NCI-H1436 (cell line): Measurements from ENCODE around the gene ANKRD50.

ENCODE experiments used
- DNase-seq: peaks from one replicate; lab custom pipeline; 2025; lab: John Stamatoyannopoulos, UW

ANKRD50 gene

DNA sequence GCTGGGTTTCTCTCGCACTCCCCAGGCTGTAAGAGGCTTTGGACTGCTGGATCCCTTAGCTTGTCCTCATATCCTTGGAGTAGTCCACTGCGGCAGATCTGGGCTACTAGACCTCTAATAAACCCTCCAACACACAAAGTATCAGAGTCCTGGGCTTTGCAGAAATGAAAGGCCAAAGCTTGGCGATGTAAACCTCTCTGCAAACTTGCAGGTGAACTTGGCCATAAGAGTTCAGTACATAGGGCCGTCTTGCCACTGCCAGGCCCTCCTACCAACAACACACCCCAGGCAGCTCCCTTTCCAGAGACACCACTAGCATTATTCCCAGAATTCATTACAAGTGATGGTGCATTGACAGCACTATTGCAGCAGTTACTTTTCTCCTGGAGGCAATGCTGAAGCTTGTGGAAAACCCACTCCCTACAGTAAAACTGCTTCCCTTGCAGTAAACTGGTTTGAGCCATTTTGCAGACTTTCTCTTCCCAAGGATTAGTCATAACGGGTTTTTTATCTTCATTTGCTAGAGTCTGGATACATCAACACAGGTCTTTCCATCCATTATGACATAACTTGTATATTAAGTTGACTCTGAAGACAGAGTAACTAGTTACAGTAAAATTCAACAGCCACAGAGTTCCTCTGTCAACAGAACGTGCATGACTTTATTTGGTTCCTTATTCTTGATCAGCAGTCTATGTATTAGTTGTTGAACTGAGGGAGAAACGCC is 2.4 kb downstream of the ANKRD50 start:
- no peak for DNase-seq

DNA sequence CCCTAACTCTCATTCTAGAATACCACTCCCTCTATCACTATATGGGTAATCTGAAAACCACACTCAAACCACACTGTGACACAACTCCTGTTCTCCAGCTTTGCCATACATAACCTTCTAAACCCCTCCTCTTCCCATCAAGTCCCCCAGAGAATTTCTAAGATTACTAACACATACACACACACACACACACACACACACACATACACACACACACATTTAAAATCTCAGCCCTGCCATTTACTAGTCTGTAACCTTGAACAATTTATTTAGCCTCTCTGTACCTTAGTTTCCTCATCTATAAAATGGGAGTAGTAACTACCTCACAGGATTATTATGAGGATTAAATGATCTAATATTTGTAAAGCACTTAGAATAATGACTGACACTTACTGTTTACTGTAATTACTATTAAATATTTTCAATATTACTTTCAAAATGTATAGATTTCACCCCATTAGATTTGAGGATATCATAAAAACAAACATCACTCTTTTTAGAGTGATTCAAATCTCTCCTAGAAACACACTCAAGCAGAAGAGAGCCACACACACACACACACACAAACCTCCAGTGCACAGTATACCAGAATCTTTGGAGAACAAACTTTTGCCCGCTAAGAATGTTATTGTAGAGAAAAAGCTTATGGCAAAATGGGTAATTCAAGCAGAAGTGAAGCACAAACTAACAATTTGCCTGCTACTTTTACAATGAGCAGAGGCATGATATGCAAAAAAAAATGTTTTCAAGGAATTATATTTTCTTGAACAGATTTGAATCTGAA is 3.8 kb downstream of the ANKRD50 start:
- DNase-seq = no peak

- DNase-seq = no peak
Measured at GRCh38 chr4:124705393-124705792, 7.1 kb downstream of the ANKRD50 start.

- no peak for DNase-seq
Measured at GRCh38 chr4:124703154-124703553, 9.4 kb downstream of the ANKRD50 start.

DNA sequence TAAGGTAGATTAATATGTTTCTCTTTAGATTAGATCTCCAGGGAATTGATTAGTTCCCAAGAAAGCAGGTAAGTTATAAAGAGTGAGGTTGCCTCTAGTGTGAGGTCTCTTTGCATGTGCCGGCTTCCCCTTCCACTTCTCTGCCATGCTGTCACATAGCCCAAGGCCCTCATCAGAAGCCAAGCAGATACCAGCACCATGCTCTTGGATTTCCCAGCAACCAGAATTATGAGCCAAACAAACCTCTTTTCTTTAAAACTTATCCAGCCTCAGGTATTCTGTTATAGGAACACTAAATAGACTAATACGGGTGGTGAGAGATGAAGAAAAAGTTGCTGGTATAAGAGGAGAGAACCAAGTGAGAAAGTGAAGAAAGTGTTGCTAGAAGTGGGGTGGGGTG is 15.1 kb downstream of the ANKRD50 start:
- no peak for DNase-seq

GRCh38 chr4:124696182-124696581 is 16.4 kb downstream of the ANKRD50 start:
- DNase-seq = no peak

GRCh38 chr4:124694946-124695598 is 17.5 kb downstream of the ANKRD50 start:
- DNase-seq = no peak

GRCh38 chr4:124694306-124694705 is 18.2 kb downstream of the ANKRD50 start:
- no peak for DNase-seq

DNA sequence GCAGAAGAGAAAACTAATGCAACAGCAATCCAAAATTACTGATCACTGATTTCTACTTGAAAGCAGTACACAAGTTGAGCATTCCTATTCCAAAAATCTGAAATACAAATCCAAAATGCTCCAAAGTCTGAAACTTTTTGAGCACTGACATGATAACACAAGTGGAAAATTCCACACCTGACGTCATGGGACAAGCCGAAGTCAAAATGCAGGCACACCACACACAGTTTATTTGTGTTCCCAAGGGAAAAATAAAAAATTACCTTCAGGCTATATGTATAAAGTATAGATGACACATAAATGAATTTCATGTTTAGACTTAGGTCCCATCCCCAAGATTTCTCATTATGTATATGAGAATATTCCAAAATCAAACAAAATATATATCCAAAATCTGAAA is 20.7 kb downstream of the ANKRD50 start:
- no peak for DNase-seq

DNA sequence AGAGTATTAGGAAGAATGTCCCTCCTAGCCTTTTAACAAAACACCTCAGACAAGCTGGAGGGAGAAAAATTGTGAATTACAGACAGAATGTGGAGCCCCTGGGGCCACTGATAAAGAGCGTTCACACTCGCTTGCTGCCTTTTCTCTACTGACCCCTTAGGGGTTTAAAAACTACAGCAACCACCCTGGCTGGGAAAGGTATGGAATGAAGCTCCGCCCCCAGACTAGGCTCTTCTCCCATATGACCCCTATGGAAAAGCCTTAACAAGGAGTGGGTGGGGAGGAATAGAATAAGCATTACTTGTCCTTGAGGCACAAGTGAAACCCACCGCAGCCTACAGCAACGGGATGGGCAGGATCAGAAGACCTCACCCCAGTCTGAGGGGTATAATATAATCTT is 26.3 kb downstream of the ANKRD50 start:
- DNase-seq = no peak

GRCh38 chr4:124685851-124686250 is 26.7 kb downstream of the ANKRD50 start:
- no peak for DNase-seq

GRCh38 chr4:124684301-124684700 is 28.2 kb downstream of the ANKRD50 start:
- DNase-seq = no peak

DNA sequence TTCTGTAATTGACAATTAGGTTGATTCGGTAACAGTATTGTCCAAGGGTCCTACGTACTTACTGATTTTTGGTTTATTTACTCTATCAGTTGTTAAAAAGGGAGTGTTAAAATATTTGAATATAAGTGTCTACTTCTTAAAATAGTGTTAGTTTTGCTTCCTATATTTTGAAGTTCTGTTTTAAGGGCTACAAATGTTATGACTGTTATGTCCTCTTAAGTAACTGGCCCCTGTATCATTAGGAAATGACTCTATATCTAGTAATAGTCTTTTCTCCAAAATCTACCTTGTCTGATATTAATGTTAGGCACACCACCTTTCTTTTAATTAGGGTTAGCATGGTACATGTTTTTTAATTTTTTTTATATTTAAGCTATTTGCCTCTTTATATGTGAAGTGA is 30.1 kb downstream of the ANKRD50 start:
- no peak for DNase-seq

- no peak for DNase-seq
Measured at GRCh38 chr4:124666496-124666895, 46.0 kb downstream of the ANKRD50 start.

DNA sequence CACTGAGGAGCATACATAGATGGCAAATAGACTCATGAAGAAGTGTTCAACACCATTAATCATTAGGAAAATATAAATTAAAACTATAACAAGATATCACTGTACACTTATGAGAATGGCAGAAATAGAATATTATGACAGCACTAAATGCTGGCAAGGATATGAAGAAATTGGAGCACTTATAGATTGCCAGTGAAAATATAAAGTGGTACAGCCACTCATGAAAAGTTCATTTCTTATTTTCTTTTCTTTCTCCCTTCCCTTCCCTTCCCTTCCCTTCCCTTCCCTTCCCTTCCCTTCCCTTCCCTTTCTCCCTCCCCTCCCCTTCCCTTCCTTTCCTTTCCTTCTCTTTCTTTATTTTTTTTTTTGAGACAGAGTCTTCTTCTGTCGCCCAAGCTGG is 53.7 kb downstream of the ANKRD50 start:
- DNase-seq = no peak

GRCh38 chr4:124650614-124651013 is 61.9 kb downstream of the ANKRD50 start:
- no peak for DNase-seq

DNA sequence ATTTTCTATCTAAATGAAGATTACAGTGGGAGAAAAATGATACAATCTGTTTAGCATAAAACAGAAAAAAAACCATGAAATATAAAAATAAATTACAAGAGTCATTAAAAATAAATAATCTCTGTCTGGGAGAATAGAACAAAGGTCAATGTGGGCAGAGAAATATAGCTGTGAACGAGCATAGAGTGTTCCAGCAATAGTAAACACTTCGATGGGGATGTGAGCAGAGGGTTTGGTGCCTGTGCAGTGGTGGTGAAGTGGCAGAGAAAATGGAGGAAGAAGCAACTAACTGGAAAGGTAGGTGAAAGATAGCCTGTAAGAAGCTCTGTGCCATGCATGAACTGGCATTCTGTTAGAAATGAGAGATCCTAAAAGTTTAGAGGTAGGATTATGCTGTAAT is 64.9 kb downstream of the ANKRD50 start:
- no peak for DNase-seq

DNA sequence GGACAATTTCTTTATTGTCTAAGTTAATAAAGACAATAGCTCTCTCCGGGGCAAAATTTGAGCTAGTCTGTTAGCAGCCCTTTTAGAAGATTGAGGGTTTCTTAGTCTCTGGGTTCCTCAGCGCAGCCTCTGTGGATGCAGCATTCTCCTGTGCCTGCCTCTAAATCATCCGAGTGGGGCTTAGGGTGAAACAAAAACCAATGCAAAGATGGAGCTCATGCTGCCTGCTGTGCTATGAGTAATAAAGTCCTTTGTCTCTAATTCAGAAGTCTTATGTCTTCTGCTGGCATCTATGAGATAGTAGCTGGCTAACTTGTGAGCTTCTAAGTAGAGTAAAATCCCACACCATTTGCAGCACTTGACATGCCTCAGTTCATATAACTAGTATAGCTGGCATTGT is 67.9 kb downstream of the ANKRD50 start:
- DNase-seq = no peak

- no peak for DNase-seq
Measured at GRCh38 chr4:124642846-124643245, 69.7 kb downstream of the ANKRD50 start.

DNA sequence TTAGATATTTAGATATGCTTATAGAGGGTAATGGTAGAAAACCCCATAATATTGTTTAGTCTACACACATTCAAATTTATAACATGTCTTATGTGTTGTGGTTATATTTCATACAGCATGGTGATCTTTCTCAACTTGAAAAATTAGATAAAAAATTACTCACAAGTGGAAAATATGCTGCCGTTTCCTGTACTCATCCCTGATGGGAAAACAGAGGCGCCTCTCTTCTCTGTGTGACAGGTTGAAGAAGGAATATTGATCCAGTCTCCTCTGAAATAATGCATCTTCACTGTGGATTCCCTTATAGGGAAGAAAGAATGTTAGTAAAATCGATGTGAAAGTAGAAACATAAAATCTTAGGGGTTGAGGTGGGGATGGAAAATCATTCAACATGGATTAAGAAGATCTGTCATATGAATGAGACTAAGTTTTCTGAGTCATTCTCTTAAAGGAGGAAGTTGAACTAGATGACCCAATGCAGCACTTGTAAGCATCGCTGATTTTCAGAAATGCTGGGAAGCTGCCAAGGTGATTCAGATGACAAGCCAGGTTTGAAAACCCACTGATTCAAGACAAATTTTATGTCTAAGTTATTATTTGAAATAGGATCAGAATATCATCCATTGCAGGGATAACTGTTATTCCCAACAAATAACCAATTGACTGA is 70.7 kb downstream of the ANKRD50 start:
- no peak for DNase-seq

DNA sequence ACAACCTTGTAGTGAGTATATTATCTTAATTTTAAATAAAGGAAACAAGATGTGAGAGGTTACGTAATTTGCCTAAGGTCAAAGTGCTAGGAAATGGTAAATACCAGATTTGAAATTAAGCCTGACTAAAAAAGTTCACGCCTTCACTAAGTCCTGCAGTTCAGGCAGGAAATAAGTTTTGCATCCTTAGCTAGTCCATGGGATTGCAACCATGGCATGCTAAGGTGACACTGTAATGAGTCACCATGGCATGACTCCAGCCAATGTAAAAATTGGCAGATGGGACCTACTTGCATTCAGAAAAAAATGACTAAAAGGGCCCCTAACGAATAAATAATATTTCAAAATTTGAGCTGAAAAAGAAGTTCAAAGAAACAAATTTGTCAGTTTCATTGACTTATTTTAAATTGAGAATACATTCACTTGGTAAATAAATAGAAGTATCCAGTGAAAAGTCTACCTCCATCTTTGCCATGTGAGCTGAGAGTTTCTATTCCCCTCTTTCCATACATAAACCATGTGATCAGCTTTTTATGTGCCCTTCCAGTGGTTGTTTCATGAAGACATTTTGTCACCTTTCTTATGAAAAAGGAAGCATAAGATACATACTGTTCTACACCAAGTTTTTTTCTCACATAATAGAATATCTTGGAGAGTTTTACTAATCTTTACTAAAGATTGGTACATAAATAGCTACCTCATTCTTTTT is 72.4 kb downstream of the ANKRD50 start:
- DNase-seq = no peak

GRCh38 chr4:124637321-124637720 is 75.2 kb downstream of the ANKRD50 start:
- no peak for DNase-seq
